ENCODE data around the gene AKIRIN1.
"Not testable (repeated sequence)": the region's sequence is repeated elsewhere in the genome, so short reads cannot be mapped to it uniquely, and the experiment has no call there.

AKIRIN1 gene

GRCh38 chr1:39046613-39047210 lies 55.6 kb downstream of the AKIRIN1 start:
- FAIRE-seq: no peak

GRCh38 chr1:39047374-39048229 lies 56.5 kb downstream of the AKIRIN1 start:
- no peak for FAIRE-seq

- FAIRE-seq: no peak
Measured at GRCh38 chr1:39048745-39049370, 57.8 kb downstream of the AKIRIN1 start.

- no peak for FAIRE-seq
Measured at GRCh38 chr1:39050001-39050400, 58.9 kb downstream of the AKIRIN1 start.

GRCh38 chr1:39051193-39051850 lies 60.2 kb downstream of the AKIRIN1 start:
- not testable (repeated sequence) for FAIRE-seq

- FAIRE-seq: no peak
Measured at GRCh38 chr1:39051956-39052355, 60.9 kb downstream of the AKIRIN1 start.

- FAIRE-seq: not testable (repeated sequence)
Measured at GRCh38 chr1:39055213-39055710, 64.2 kb downstream of the AKIRIN1 start.

Data from A204.1 (cell line).